ENCODE measurements around the gene HIGD1B. TPM values are rescaled to one million over a fixed set of nuclear protein-coding genes. Genes with fewer than 3 reads are reported as not detected.

Gene HIGD1B
- total and polyA plus RNA-seq, 9 donors: 1.1 to 6.8 (median 2.0) TPM

DNA sequence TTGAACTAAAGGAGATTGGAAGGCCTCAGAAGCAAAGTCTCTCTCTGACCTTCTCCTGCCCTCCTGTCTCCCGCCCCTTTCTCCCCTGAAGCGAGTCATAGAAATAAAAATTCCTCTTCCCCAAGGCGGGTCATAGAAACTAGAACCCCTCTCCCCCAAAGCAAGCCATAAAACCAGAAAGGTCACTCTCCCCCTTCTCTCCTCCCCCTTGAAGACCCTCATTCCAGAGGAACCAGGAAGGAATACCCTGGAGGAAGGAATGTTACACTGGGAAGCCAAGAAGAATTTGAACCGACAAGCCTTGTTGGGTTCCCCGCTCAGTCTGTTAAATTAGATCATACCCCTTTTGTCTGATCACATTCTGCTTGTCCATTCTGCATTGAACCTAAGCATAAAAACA is 14.9 kb upstream of the HIGD1B start:
- intact Hi-C loops (cut with DNase I): no loop called here
- no peaks in the 10 kb centered on the region for H3K27me3 ChIP-seq
- WGBS, 3 donors: 72 to 80% (median 72%) methylated on average over 5 of the region's 5 CpGs

DNA sequence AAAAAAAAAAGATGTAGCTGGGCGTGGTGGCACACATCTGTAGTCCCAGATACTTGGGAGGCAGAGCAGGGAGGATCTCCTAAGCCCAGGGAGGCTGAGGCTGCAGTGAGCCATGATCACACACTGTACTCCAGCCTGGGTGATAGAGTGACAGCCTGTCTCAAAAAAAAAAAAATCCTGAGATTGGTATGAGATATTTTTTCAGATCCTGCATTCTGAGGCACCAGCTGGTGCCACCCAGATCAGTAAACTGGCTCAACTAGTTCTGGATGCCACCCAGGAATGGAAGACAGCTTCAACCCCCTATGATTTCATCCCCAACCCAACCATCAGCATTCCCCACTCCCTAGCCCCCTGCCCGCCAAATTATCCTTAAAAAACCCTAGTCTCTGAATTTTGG is 10.5 kb upstream of the HIGD1B start:
- H3K9me3 ChIP-seq: no peaks in the 10 kb centered on the region
- no peaks in the 10 kb centered on the region for H3K36me3 ChIP-seq
- no peaks in the 10 kb centered on the region for H3K4me1 ChIP-seq (ENCODE audit: insufficient read depth)
- DNase-seq: no peak
- no peak overlapping the region for H3K4me3 ChIP-seq
- TF ChIP-seq EP300 (IDR thresholded peaks at IDR 0.05) (no peak), POLR2A (IDR thresholded peaks at IDR 0.05) (no peak)
- TF ChIP-seq, protein P1, sequence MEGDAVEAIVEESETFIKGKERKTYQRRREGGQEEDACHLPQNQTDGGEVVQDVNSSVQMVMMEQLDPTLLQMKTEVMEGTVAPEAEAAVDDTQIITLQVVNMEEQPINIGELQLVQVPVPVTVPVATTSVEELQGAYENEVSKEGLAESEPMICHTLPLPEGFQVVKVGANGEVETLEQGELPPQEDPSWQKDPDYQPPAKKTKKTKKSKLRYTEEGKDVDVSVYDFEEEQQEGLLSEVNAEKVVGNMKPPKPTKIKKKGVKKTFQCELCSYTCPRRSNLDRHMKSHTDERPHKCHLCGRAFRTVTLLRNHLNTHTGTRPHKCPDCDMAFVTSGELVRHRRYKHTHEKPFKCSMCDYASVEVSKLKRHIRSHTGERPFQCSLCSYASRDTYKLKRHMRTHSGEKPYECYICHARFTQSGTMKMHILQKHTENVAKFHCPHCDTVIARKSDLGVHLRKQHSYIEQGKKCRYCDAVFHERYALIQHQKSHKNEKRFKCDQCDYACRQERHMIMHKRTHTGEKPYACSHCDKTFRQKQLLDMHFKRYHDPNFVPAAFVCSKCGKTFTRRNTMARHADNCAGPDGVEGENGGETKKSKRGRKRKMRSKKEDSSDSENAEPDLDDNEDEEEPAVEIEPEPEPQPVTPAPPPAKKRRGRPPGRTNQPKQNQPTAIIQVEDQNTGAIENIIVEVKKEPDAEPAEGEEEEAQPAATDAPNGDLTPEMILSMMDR (IDR thresholded peaks at IDR 0.05): no peak
- whole genome bisulfite sequencing, 3 donors: 57 to 81% (median 78%) methylated on average over 2 of the region's 2 CpGs
- no peak overlapping the region for H3K27ac ChIP-seq
- intact Hi-C loops (cut with DNase I): no loop called here
- no peaks in the 10 kb centered on the region for H3K27me3 ChIP-seq

More for the DNA sequence above, 14.9 kb upstream of the HIGD1B start:
- TF ChIP-seq, protein P1 (IDR thresholded peaks at IDR 0.05): no peak
- TF ChIP-seq POLR2A (IDR thresholded peaks at IDR 0.05): no peak
- TF ChIP-seq EP300 (IDR thresholded peaks at IDR 0.05): no peak
- Histone ChIP-seq H3K9me3 (no peaks in the 10 kb centered on the region), H3K36me3 (no peaks in the 10 kb centered on the region), H3K4me1 (ENCODE audit: insufficient read depth) (no peaks in the 10 kb centered on the region), H3K4me3 (no peak overlapping the region), H3K27ac (no peak overlapping the region)
- DNase-seq: no peak

DNA sequence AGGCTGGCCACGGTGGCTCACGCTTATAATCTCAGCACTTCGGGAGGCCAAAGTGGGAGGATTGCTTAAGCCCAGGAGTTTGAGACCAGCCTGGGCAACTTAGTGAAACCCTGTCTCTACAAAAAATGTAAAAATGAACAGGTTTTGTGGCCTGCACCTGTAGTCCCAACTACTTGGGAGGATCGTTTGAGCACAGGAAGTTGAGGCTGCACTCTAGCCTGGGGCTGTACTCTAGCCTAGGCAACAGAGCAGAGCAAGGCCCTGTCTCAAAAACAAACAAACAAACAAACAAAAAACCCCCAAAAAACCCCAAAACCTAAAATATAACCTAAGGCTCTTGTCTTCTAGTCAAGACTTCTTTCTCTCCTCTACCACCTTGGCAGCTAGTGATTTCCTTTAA is 7.4 kb upstream of the HIGD1B start:
- no peak for DNase-seq
- WGBS, 3 donors: 79 to 85% (median 84%) methylated on average over 4 of the region's 4 CpGs
- Histone ChIP-seq H3K27me3 (no peaks in the 10 kb centered on the region), H3K4me1 (ENCODE audit: insufficient read depth) (no peaks in the 10 kb centered on the region), H3K9me3 (no peaks in the 10 kb centered on the region), H3K4me3 (no peak overlapping the region), H3K36me3 (no peaks in the 10 kb centered on the region), H3K27ac (no peak overlapping the region)
- TF ChIP-seq EP300 (IDR thresholded peaks at IDR 0.05) (no peak), POLR2A (IDR thresholded peaks at IDR 0.05) (no peak)
- TF ChIP-seq, protein P1 (IDR thresholded peaks at IDR 0.05): no peak
- intact Hi-C loops (cut with DNase I): no loop called here

DNA sequence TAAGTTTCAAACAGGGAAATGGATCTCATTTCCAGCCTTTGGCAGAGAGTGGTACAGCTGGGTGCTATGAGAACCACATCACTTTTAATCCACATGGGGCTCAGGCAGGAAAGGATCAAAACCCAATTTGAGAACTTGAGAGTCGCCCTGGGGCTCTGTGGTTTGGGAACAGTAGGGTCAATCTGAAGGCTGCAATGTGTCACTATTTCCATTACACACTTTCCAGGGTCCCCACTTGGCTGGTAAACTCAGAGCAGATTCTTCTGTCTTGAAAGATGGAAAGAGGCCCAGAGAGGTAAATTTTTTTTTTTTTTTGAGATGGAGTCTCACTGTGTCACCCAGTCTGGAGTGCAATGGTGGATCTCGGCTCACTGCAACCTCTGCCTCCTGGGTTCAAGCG is 6.7 kb upstream of the HIGD1B start:
- no peaks in the 10 kb centered on the region for H3K4me1 ChIP-seq (ENCODE audit: insufficient read depth)
- WGBS, 3 donors: 79 to 86% (median 80%) methylated on average over 3 of the region's 3 CpGs
- H3K27me3 ChIP-seq: no peaks in the 10 kb centered on the region
- H3K27ac ChIP-seq: no peak overlapping the region
- no peaks in the 10 kb centered on the region for H3K36me3 ChIP-seq
- TF ChIP-seq, protein P1 (IDR thresholded peaks at IDR 0.05): no peak
- TF ChIP-seq POLR2A (IDR thresholded peaks at IDR 0.05): no peak
- TF ChIP-seq EP300 (IDR thresholded peaks at IDR 0.05): no peak
- H3K9me3 ChIP-seq: no peaks in the 10 kb centered on the region
- no peak for DNase-seq
- H3K4me3 ChIP-seq: no peak overlapping the region
- intact Hi-C loops (cut with DNase I): no loop called here

Data from ovary (tissue), 9 donors.